ENCODE measurements around the gene RASL12. TPM values are rescaled to one million over a fixed set of nuclear protein-coding genes. Genes with fewer than 3 reads are reported as not detected.

Gene RASL12
- total and polyA plus RNA-seq, 2 experiments from 2014 or later = 4.6 to 6.4 TPM

- H2AFZ ChIP-seq = no peak overlapping the region
- H3K36me3 ChIP-seq (replicated peaks; ENCODE audit: insufficient read depth, low read depth) = no peaks in the 10 kb centered on the region
- no peaks in the 10 kb centered on the region for H3K79me2 ChIP-seq
- no peaks in the 10 kb centered on the region for H3K27me3 ChIP-seq
- no peaks in the 10 kb centered on the region for H3K9me3 ChIP-seq (ENCODE audit: low read depth)
- no peak overlapping the region for H3K27ac ChIP-seq
- no peaks in the 10 kb centered on the region for H3K9me2 ChIP-seq (replicated peaks; ENCODE audit: insufficient read depth)
- H4K20me1 ChIP-seq (ENCODE audit: insufficient read depth, poor library complexity, severe bottlenecking) = no peaks in the 10 kb centered on the region
- H3K4me2 ChIP-seq = no peak overlapping the region
- no peaks in the 10 kb centered on the region for H3K4me1 ChIP-seq (ENCODE audit: insufficient read depth)
- DNase-seq (ENCODE audit: low spot score) = no peak
- TF ChIP-seq CTCF (IDR thresholded peaks at IDR 0.05; ENCODE audit: poor library complexity) (no peak), EZH2 (IDR thresholded peaks at IDR 0.05; ENCODE audit: borderline replicate concordance) (no peak), EZH2phosphoT487 (IDR thresholded peaks at IDR 0.05; ENCODE audit: low read depth, severe bottlenecking, unreplicated experiment) (no peak)
- no peak overlapping the region for H3K4me3 ChIP-seq
- WGBS (ENCODE audit: low lambda C conversion rate, missing lambda C conversion rate) = 95% methylated on average over 3 of the region's 3 CpGs
Measured at GRCh38 chr15:65102912-65103311, 35.1 kb upstream of the RASL12 start.

- Histone ChIP-seq H2AFZ (no peak overlapping the region), H3K9me2 (replicated peaks; ENCODE audit: insufficient read depth) (no peaks in the 10 kb centered on the region), H3K36me3 (replicated peaks; ENCODE audit: insufficient read depth, low read depth) (no peaks in the 10 kb centered on the region), H3K27me3 (no peaks in the 10 kb centered on the region), H3K4me1 (ENCODE audit: insufficient read depth) (no peaks in the 10 kb centered on the region), H3K9me3 (ENCODE audit: low read depth) (no peaks in the 10 kb centered on the region), H3K79me2 (no peaks in the 10 kb centered on the region), H3K27ac (no peak overlapping the region), H3K4me2 (no peak overlapping the region), H3K4me3 (no peak overlapping the region), H4K20me1 (ENCODE audit: insufficient read depth, poor library complexity, severe bottlenecking) (no peaks in the 10 kb centered on the region)
- no peak for DNase-seq (ENCODE audit: low spot score)
- TF ChIP-seq EZH2phosphoT487 (IDR thresholded peaks at IDR 0.05; ENCODE audit: low read depth, severe bottlenecking, unreplicated experiment) = no peak
- no peak for TF ChIP-seq EZH2 (IDR thresholded peaks at IDR 0.05; ENCODE audit: borderline replicate concordance)
- no peak for TF ChIP-seq CTCF (IDR thresholded peaks at IDR 0.05; ENCODE audit: poor library complexity)
- WGBS (ENCODE audit: low lambda C conversion rate, missing lambda C conversion rate) = 64% methylated on average over 33 of the region's 75 CpGs
Measured at GRCh38 chr15:65101891-65102708, 34.3 kb upstream of the RASL12 start.

- Histone ChIP-seq H3K27ac (no peak overlapping the region), H3K9me3 (ENCODE audit: low read depth) (no peaks in the 10 kb centered on the region), H3K4me1 (ENCODE audit: insufficient read depth) (no peaks in the 10 kb centered on the region), H3K36me3 (replicated peaks; ENCODE audit: insufficient read depth, low read depth) (no peaks in the 10 kb centered on the region), H4K20me1 (ENCODE audit: insufficient read depth, poor library complexity, severe bottlenecking) (no peaks in the 10 kb centered on the region), H3K4me2 (no peak overlapping the region), H3K9me2 (replicated peaks; ENCODE audit: insufficient read depth) (no peaks in the 10 kb centered on the region), H2AFZ (no peak overlapping the region), H3K4me3 (no peak overlapping the region), H3K79me2 (no peaks in the 10 kb centered on the region), H3K27me3 (no peaks in the 10 kb centered on the region)
- WGBS (ENCODE audit: low lambda C conversion rate, missing lambda C conversion rate) = 42% methylated on average over 9 of the region's 9 CpGs
- peak; percentile 88 for DNase-seq (ENCODE audit: low spot score)
- peak; percentile 92 for TF ChIP-seq CTCF (IDR thresholded peaks at IDR 0.05; ENCODE audit: poor library complexity)
- TF ChIP-seq EZH2 (IDR thresholded peaks at IDR 0.05; ENCODE audit: borderline replicate concordance) = no peak
Measured at GRCh38 chr15:65101411-65101890, 33.7 kb upstream of the RASL12 start.
